IPS-18a (cell line): ENCODE data around the gene GGT1.
"Not testable (repeated sequence)": the region's sequence is repeated elsewhere in the genome, so short reads cannot be mapped to it uniquely, and the experiment has no call there.

Experiments used
- H3K27ac ChIP-seq: one replicate; pipeline ENCODE4 v1.5.1; 2013; ENCODE audit warnings: low read length
- H3K27me3 ChIP-seq: one replicate; pipeline ENCODE4 v1.6.1; 2013; ENCODE audit warnings: mild to moderate bottlenecking, low read length; ENCODE audit not compliant: control insufficient read depth, insufficient read depth
- H3K36me3 ChIP-seq: one replicate; pipeline ENCODE4 v1.6.1; 2013; ENCODE audit warnings: low read depth, low read length; ENCODE audit not compliant: control insufficient read depth
- H3K4me1 ChIP-seq: one replicate; pipeline ENCODE4 v1.6.1; 2013; ENCODE audit warnings: low read depth, low read length; ENCODE audit not compliant: control insufficient read depth
- H3K4me3 ChIP-seq: one replicate; pipeline ENCODE4 v1.5.1; 2013; ENCODE audit warnings: low read length
- H3K9ac ChIP-seq: one replicate; pipeline ENCODE4 v1.6.1; 2013; ENCODE audit warnings: mild to moderate bottlenecking, low read length, moderate library complexity
- H3K9me3 ChIP-seq: one replicate; pipeline ENCODE4 v1.6.1; 2013; ENCODE audit warnings: low read depth, low read length; ENCODE audit not compliant: control insufficient read depth

The GGT1 gene

GRCh38 chr22:24602847-24603769 lies at the start of gene GGT1:
GGT1 (plus strand) TSS chr22:24603193; CDS start chr22:24611082, 7,889 bp downstream.
- H3K9me3 ChIP-seq, H3K9ac ChIP-seq, H3K36me3 ChIP-seq, H3K27ac ChIP-seq, H3K4me3 ChIP-seq, H3K27me3 ChIP-seq: not testable (repeated sequence)
- H3K4me1 ChIP-seq: peaks cover 10% of the 10 kb centered on the region

GRCh38 chr22:24553597-24554312 lies 49.2 kb upstream of the GGT1 start:
- Histone ChIP-seq H3K4me3 (peak overlapping the region; percentile 93), H3K27ac (no peak overlapping the region), H3K27me3 (no peaks in the 10 kb centered on the region), H3K4me1 (peaks cover 13% of the 10 kb centered on the region), H3K36me3 (peaks cover 20% of the 10 kb centered on the region), H3K9ac (peak overlapping the region; percentile 93), H3K9me3 (no peaks in the 10 kb centered on the region)

GRCh38 chr22:24554313-24555164 lies 48.5 kb upstream of the GGT1 start, which contains the start of gene GUCD1:
GUCD1 (minus strand) TSS chr22:24555138; CDS start chr22:24554991, 147 bp downstream.
- Histone ChIP-seq H3K4me1 (peaks cover 13% of the 10 kb centered on the region), H3K36me3 (peaks cover 28% of the 10 kb centered on the region), H3K27ac (peak within 1 kb of the TSS; percentile 92), H3K27me3 (no peaks in the 10 kb centered on the region), H3K4me3 (peak within 1 kb of the TSS; percentile 93), H3K9me3 (no peaks in the 10 kb centered on the region), H3K9ac (peak within 1 kb of the TSS; percentile 97)

GRCh38 chr22:24555165-24556039 lies 47.6 kb upstream of the GGT1 start, which contains the start of gene SNRPD3:
SNRPD3 (plus strand) TSS chr22:24555999; CDS start chr22:24557675, 1,676 bp downstream.
- H3K27ac ChIP-seq: peak within 1 kb of the TSS; percentile 92
- no peaks in the 10 kb centered on the region for H3K27me3 ChIP-seq
- peaks cover 13% of the 10 kb centered on the region for H3K4me1 ChIP-seq
- peak within 1 kb of the TSS; percentile 93 for H3K4me3 ChIP-seq
- peaks cover 31% of the 10 kb centered on the region for H3K36me3 ChIP-seq
- H3K9ac ChIP-seq: peak within 1 kb of the TSS; percentile 97
- no peaks in the 10 kb centered on the region for H3K9me3 ChIP-seq

- H3K4me1 ChIP-seq: peaks cover 6% of the 10 kb centered on the region
- peaks cover 57% of the 10 kb centered on the region for H3K36me3 ChIP-seq
- no peak overlapping the region for H3K9ac ChIP-seq
- no peak overlapping the region for H3K27ac ChIP-seq
- no peaks in the 10 kb centered on the region for H3K27me3 ChIP-seq
- no peak overlapping the region for H3K4me3 ChIP-seq
- H3K9me3 ChIP-seq: no peaks in the 10 kb centered on the region
Measured at GRCh38 chr22:24559471-24559870, 43.5 kb upstream of the GGT1 start.

GRCh38 chr22:24563246-24563645 lies 39.7 kb upstream of the GGT1 start:
- Histone ChIP-seq H3K4me1 (no peaks in the 10 kb centered on the region), H3K27ac (no peak overlapping the region), H3K9me3 (no peaks in the 10 kb centered on the region), H3K27me3 (no peaks in the 10 kb centered on the region), H3K4me3 (no peak overlapping the region), H3K36me3 (peaks cover 68% of the 10 kb centered on the region), H3K9ac (no peak overlapping the region)

- H3K9ac ChIP-seq: no peak overlapping the region
- H3K36me3 ChIP-seq: peaks cover 63% of the 10 kb centered on the region
- H3K4me1 ChIP-seq: no peaks in the 10 kb centered on the region
- H3K27me3 ChIP-seq: no peaks in the 10 kb centered on the region
- no peaks in the 10 kb centered on the region for H3K9me3 ChIP-seq
- no peak overlapping the region for H3K4me3 ChIP-seq
- no peak overlapping the region for H3K27ac ChIP-seq
Measured at GRCh38 chr22:24564376-24565058, 38.5 kb upstream of the GGT1 start.

GRCh38 chr22:24565077-24565476 lies 37.9 kb upstream of the GGT1 start:
- Histone ChIP-seq H3K9me3 (no peaks in the 10 kb centered on the region), H3K4me1 (no peaks in the 10 kb centered on the region), H3K36me3 (peaks cover 65% of the 10 kb centered on the region), H3K9ac (no peak overlapping the region), H3K27ac (no peak overlapping the region), H3K27me3 (no peaks in the 10 kb centered on the region), H3K4me3 (no peak overlapping the region)

- H3K36me3 ChIP-seq: peaks cover 71% of the 10 kb centered on the region
- H3K9me3 ChIP-seq: no peaks in the 10 kb centered on the region
- H3K9ac ChIP-seq: no peak overlapping the region
- no peak overlapping the region for H3K27ac ChIP-seq
- no peak overlapping the region for H3K4me3 ChIP-seq
- H3K27me3 ChIP-seq: no peaks in the 10 kb centered on the region
- no peaks in the 10 kb centered on the region for H3K4me1 ChIP-seq
Measured at GRCh38 chr22:24566899-24567511, 36.0 kb upstream of the GGT1 start.

GRCh38 chr22:24567668-24568067 lies 35.3 kb upstream of the GGT1 start:
- Histone ChIP-seq H3K27me3 (no peaks in the 10 kb centered on the region), H3K9me3 (no peaks in the 10 kb centered on the region), H3K9ac (no peak overlapping the region), H3K4me3 (no peak overlapping the region), H3K36me3 (peaks cover 74% of the 10 kb centered on the region), H3K27ac (no peak overlapping the region), H3K4me1 (no peaks in the 10 kb centered on the region)
